AG04449 (cell line): ENCODE measurements around the gene MYO18A.

Experiments
- CTCF ChIA-PET: fragments of 350-600 bp; formaldehyde crosslinking; extraction: SDS; loops from one replicate; lab custom pipeline; 2021; ENCODE audit warnings: antibody characterized with exemption; lab: Yijun Ruan, JAX
- POLR2A ChIA-PET: fragments of 400-600, 350-600 bp; formaldehyde crosslinking; extraction: SDS; loops from one replicate; lab custom pipeline; 2020; ENCODE audit warnings: antibody characterized with exemption, inconsistent platforms; lab: Yijun Ruan, JAX
- DNase-seq: peaks from one replicate; pipeline ENCODE4 v3.0.0-alpha.2; 2010; ENCODE audit warnings: low read depth, low spot score
- H3K4me3 ChIP-seq: 2 replicates; pipeline ENCODE4 v1.5.1; 2011; ENCODE audit warnings: low read depth, mild to moderate bottlenecking, control low read depth, low read length
- CTCF ChIP-seq: IDR thresholded peaks from one replicate; pipeline ENCODE4 v1.5.1; 2011; ENCODE audit warnings: mild to moderate bottlenecking, moderate library complexity, low read length, control low read depth, inconsistent platforms; ENCODE audit not compliant: insufficient read depth; ENCODE audit errors: missing control alignments

The MYO18A gene

GRCh38 chr17:29177871-29178749 is 2.1 kb downstream of the MYO18A start:
- ChIA-PET CTCF (interaction anchor here (1.0 to 26.9 kb wide), 12 partner anchors 8 to 66 kb away, joined by 3 to 393 read pairs (median 26); no protein-coding TSS in a partner anchor), POLR2A (no interaction called here)
- no peak for DNase-seq
- TF ChIP-seq CTCF: no peak
- no peak overlapping the region for H3K4me3 ChIP-seq

GRCh38 chr17:29177541-29177870 is 2.7 kb downstream of the MYO18A start:
- no peak overlapping the region for H3K4me3 ChIP-seq
- DNase-seq: no peak
- no peak for TF ChIP-seq CTCF
- ChIA-PET CTCF (interaction anchor here (0.5 to 26.9 kb wide), 10 partner anchors 9 to 1853 kb away, joined by 3 to 393 read pairs (median 6); no protein-coding TSS in a partner anchor), POLR2A (no interaction called here)

GRCh38 chr17:29176558-29177351 is 3.4 kb downstream of the MYO18A start:
- ChIA-PET POLR2A (interaction anchor here (0.9 to 1.4 kb wide), 2 partner anchors 52 to 117 kb away, joined by 3 to 5 read pairs; partner anchors contain the start of gene NUFIP2), CTCF (interaction anchor here (0.5 to 26.9 kb wide), 10 partner anchors 9 to 1854 kb away, joined by 3 to 393 read pairs (median 6); no protein-coding TSS in a partner anchor)
- peak overlapping the region; percentile 51 for H3K4me3 ChIP-seq
- TF ChIP-seq CTCF: no peak
- no peak for DNase-seq

- CTCF ChIA-PET: interaction anchor here (0.9 to 26.9 kb wide), 5 partner anchors 10 to 51 kb away, joined by 3 to 393 read pairs (median 171); no protein-coding TSS in a partner anchor
- no peak for TF ChIP-seq CTCF
- no peak overlapping the region for H3K4me3 ChIP-seq
- DNase-seq: no peak
- POLR2A ChIA-PET: interaction anchor here (0.7 to 1.4 kb wide), 2 partner anchors 12 to 51 kb away, joined by 3 to 5 read pairs; no protein-coding TSS in a partner anchor
Observed at GRCh38 chr17:29175349-29175748, 4.8 kb downstream of the MYO18A start.

GRCh38 chr17:29172589-29172988 is 7.6 kb downstream of the MYO18A start:
- no peak for TF ChIP-seq CTCF
- ChIA-PET POLR2A (no interaction called here), CTCF (interaction anchor here (1.0 to 15.1 kb wide), 5 partner anchors 6 to 48 kb away, joined by 3 to 171 read pairs (median 8); partner anchors contain the start of gene MYO18A)
- no peak for DNase-seq
- H3K4me3 ChIP-seq: no peak overlapping the region

GRCh38 chr17:29170682-29171081 is 9.5 kb downstream of the MYO18A start:
- no peak overlapping the region for H3K4me3 ChIP-seq
- POLR2A ChIA-PET: no interaction called here
- CTCF ChIA-PET: interaction anchor here (0.6 to 15.1 kb wide), 3 partner anchors 8 to 26 kb away, joined by 4 to 171 read pairs (median 5); partner anchors contain the start of gene MYO18A
- TF ChIP-seq CTCF: no peak
- DNase-seq: no peak
